K562 (cell line): ENCODE measurements around the gene LRRC19. TPM values are rescaled to one million over a fixed set of nuclear protein-coding genes. Genes with fewer than 3 reads are reported as not detected.

Experiments
- ATAC-seq: fragments of 200-7000 bp; cut with Tn5 transposase; 3 replicates; pipeline ENCODE4 v1.9.1; 2020; ENCODE audit warnings: moderate library complexity
- BruUV-seq: library from RNA; stranded (reverse); fragments of 400-500 nt; replicated peaks from 2 replicates; lab custom pipeline; 2021; lab: Mats Ljungman, UMichigan
- CTCF ChIA-PET: fragments of 300-600 bp; formaldehyde crosslinking; extraction: SDS; loops from one replicate; lab custom pipeline; 2021; ENCODE audit warnings: low intra/inter-chr PET ratio; lab: Yijun Ruan, JAX
- POLR2A ChIA-PET: fragments of 300-600, 350-650 bp; sonication (Branson Sonifier 250); formaldehyde crosslinking; extraction: SDS; loops from one replicate; lab custom pipeline; 2021; ENCODE audit warnings: antibody characterized with exemption, inconsistent platforms; lab: Yijun Ruan, JAX
- DNase-seq, 4 experiments: peaks; one replicate each; pipeline versions ENCODE4 v3.0.0 to v3.0.0-alpha.2; 2011 to 2018; ENCODE audit warnings: low spot score in 3 of 4, mixed read lengths in 3 of 4; ENCODE audit errors: extremely low read depth in 1 of 4
- FAIRE-seq: peaks from 2 replicates; lab custom pipeline; 2011; peaks lifted over from hg19 to GRCh38; lab: Jason Lieb, UNC
- H2AFZ ChIP-seq: 2 replicates; pipeline ENCODE4 v1.6.0; 2011; ENCODE audit warnings: low read depth, low read length, control low read depth, inconsistent platforms
- H3K27ac ChIP-seq: fragments of 200-600 bp; 3 replicates; pipeline ENCODE4 v1.8.0; 2011; ENCODE audit warnings: low read depth, mild to moderate bottlenecking, control low read depth, inconsistent platforms, low read length, moderate library complexity, mixed read lengths; ENCODE audit errors: extremely low read depth
- H3K27me3 ChIP-seq, 2 experiments: fragments of 300-600 bp in 1 of 2; 2 replicates in 1 of 2; 3 replicates in 1 of 2; pipeline versions ENCODE4 v1.6.0 to v1.8.0; 2011; ENCODE audit warnings: inconsistent platforms in 2 of 2, low read length in 2 of 2, mild to moderate bottlenecking in 1 of 2, mixed read lengths in 1 of 2, moderate library complexity in 1 of 2; ENCODE audit not compliant: control insufficient read depth in 2 of 2, insufficient read depth in 2 of 2
- H3K36me3 ChIP-seq: fragments of 300-600 bp; 3 replicates; pipeline ENCODE4 v1.8.0; 2011; ENCODE audit warnings: mild to moderate bottlenecking, low read length, inconsistent platforms; ENCODE audit not compliant: control insufficient read depth, insufficient read depth
- H3K4me1 ChIP-seq, 2 experiments: fragments of 200-600 bp in 1 of 2; replicated peaks in 1 of 2; 2 replicates in 1 of 2; 3 replicates in 1 of 2; pipeline versions ENCODE4 v1.5.1 to v1.8.0; 2011; ENCODE audit warnings: inconsistent platforms in 2 of 2, low read length in 2 of 2, mild to moderate bottlenecking in 1 of 2, mixed read lengths in 1 of 2, moderate library complexity in 1 of 2; ENCODE audit not compliant: control insufficient read depth in 2 of 2, insufficient read depth in 2 of 2
- H3K4me2 ChIP-seq: 2 replicates; pipeline ENCODE4 v1.6.1; 2011; ENCODE audit warnings: low read length, control low read depth, inconsistent platforms, mixed read lengths; ENCODE audit not compliant: insufficient read depth
- H3K4me3 ChIP-seq: fragments of 200-600 bp; sonication (generic), shearing (Covaris generic); 2 replicates; pipeline ENCODE4 v1.5.1; 2016; ENCODE audit warnings: control low read depth, inconsistent platforms
- H3K79me2 ChIP-seq: fragments of 200-600 bp; 3 replicates; pipeline ENCODE4 v1.8.0; 2011; ENCODE audit warnings: low read length, inconsistent platforms; ENCODE audit not compliant: control insufficient read depth, insufficient read depth
- H3K9ac ChIP-seq, 2 experiments: 2 replicates each; pipeline versions ENCODE4 v1.6.0 to v1.6.1; 2011; ENCODE audit warnings: low read depth in 2 of 2, low read length in 2 of 2, control low read depth in 1 of 2, inconsistent platforms in 1 of 2, mild to moderate bottlenecking in 1 of 2, mixed read lengths in 1 of 2; ENCODE audit not compliant: insufficient read depth in 1 of 2
- H3K9me1 ChIP-seq: one replicate; pipeline ENCODE4 v1.6.0; 2011; ENCODE audit warnings: inconsistent platforms, mild to moderate bottlenecking, low read length, moderate library complexity; ENCODE audit not compliant: control insufficient read depth, insufficient read depth
- H3K9me3 ChIP-seq: replicated peaks from 2 replicates; pipeline ENCODE4 v1.5.1; 2011; ENCODE audit warnings: low read depth, low read length, inconsistent platforms; ENCODE audit not compliant: control insufficient read depth, insufficient read depth
- H4K20me1 ChIP-seq: replicated peaks from 2 replicates; pipeline ENCODE4 v1.6.1; 2011; ENCODE audit warnings: low read length, inconsistent platforms, mixed read lengths; ENCODE audit not compliant: control insufficient read depth, insufficient read depth
- BRF1 ChIP-seq: IDR thresholded peaks from 3 replicates; pipeline ENCODE4 v1.6.1; 2011; ENCODE audit warnings: borderline replicate concordance, mild to moderate bottlenecking; ENCODE audit not compliant: insufficient read length; ENCODE audit errors: extremely low read depth
- JUN ChIP-seq, 2 experiments: sonication (generic) in 1 of 2; formaldehyde crosslinking in 1 of 2; IDR thresholded peaks; 2 replicates each; pipeline versions ENCODE4 v1.6.1 to v1.8.0; 2012 to 2022; ENCODE audit warnings: borderline replicate concordance in 2 of 2, mild to moderate bottlenecking in 2 of 2, improper control_type of control experiment in 1 of 2, low read depth in 1 of 2, low read length in 1 of 2, missing genetic modification reagents in 1 of 2
- MECOM ChIP-seq: fragments of 250-450 bp; sonication (Bioruptor Pico); IDR thresholded peaks from 2 replicates; pipeline ENCODE4 v1.8.0; 2022; ENCODE audit warnings: inconsistent platforms
- RAD21 ChIP-seq, 2 experiments: fragments of 250-450 bp in 1 of 2; fragments of 450-650 bp in 1 of 2; sonication (Bioruptor Pico) in 1 of 2; formaldehyde crosslinking in 1 of 2; IDR thresholded peaks in 1 of 2; conservative IDR thresholded peaks in 1 of 2; 2 replicates each; pipeline versions ENCODE4 v1.4.0 to v1.8.0; 2020 to 2022; ENCODE audit warnings: mild to moderate bottlenecking in 2 of 2, moderate library complexity in 1 of 2
- ZNF561 ChIP-seq: fragments of 450-650 bp; formaldehyde crosslinking; conservative IDR thresholded peaks from 2 replicates; pipeline ENCODE4 v1.4.0; 2020; ENCODE audit warnings: mild to moderate bottlenecking, moderate library complexity
- ZNF778 ChIP-seq: fragments of 450-650 bp; formaldehyde crosslinking; IDR thresholded peaks from 2 replicates; pipeline ENCODE4 v1.4.0; 2020; ENCODE audit warnings: mild to moderate bottlenecking, moderate library complexity
- WGBS: fragments of 100-300 bp; shearing (Covaris generic); methylation state at CpG from one replicate; pipeline ENCODE4 v1.1.6; 2016; ENCODE audit warnings: low coverage, mixed read lengths; ENCODE audit not compliant: insufficient coverage; ENCODE audit errors: missing lambda C conversion rate; 5-methylcytosine and 5-hydroxymethylcytosine counted together
- in situ Hi-C: fragments of 300-500 bp; cut with MboI; formaldehyde crosslinking; loops from 4 replicates; pipeline ENCODE4 v1.15.0; 2018; ENCODE audit warnings: inconsistent platforms, mixed read lengths
- intact Hi-C: fragments of 100-400 bp; cut with micrococcal nuclease; formaldehyde crosslinking; loops from 2 replicates; pipeline ENCODE4 v1.14.2; 2022
- polyA plus RNA-seq, 8 experiments: library from polyadenylated mRNA; depleted of rRNA in 4 of 8; stranded (reverse) in 5 of 8; unstranded in 3 of 8; fragments of >200 nt; fragmentation: Nextera tagmentation in 2 of 8; fragmentation: Illumina TruSeq in 1 of 8; extraction: Ambion mirVana in 2 of 8; extraction: Trizol in 1 of 8; gene quantifications; 2 replicates each; pipeline versions ENCODE4 v1.2.1 to v1.2.3, GENCODE V29; 2011 to 2014; ENCODE audit warnings: inconsistent platforms in 1 of 8, missing spikeins in 1 of 8
- total RNA-seq, 7 experiments: library from RNA; depleted of rRNA in 6 of 7; stranded (reverse); fragments of >200 nt in 6 of 7; fragmentation: Illumina TruSeq in 2 of 7; extraction: Trizol in 2 of 7; gene quantifications; 2 replicates each; pipeline versions ENCODE4 v1.2.1 to v1.2.3, GENCODE V29; 2011 to 2021; ENCODE audit warnings: low replicate concordance in 1 of 7
- TF ChIP-seq, protein P1 (sequence below): sonication (generic); formaldehyde crosslinking; IDR thresholded peaks from 2 replicates; pipeline ENCODE4 v1.8.1; 2022; ENCODE audit warnings: missing genetic modification reagents

The LRRC19 gene
- total and polyA plus RNA-seq, 9 of the 15 experiments (the other 6 are each of a cell fraction or from before 2014, with no cell fraction given): not detected

DNA sequence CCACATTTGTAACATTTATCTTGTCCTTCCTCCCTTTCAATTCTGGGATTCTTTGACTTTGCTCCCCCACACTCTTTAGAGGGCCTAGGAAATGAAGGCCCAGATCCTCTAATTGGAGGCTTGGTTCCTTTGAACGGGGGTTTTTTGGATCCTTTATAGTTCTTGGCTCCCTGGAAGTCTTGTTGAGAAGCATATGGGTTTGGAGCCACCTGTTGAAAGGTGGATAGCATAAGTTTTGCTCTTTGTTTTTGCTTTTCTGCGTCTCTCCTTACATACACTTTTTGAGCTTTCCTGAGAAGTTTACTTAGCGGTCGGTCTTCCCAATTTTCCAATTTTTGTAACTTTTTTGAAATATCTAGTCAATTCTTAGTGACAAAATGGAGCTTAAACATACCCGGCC, 31.5 kb downstream of the LRRC19 start:
- H3K4me3 ChIP-seq: no peak overlapping the region
- DNase-seq (no peak), ATAC-seq (no peak), FAIRE-seq (no peak)
- no peaks in the 10 kb centered on the region for H3K79me2 ChIP-seq
- H4K20me1 ChIP-seq: no peaks in the 10 kb centered on the region
- in situ Hi-C loops (loop anchor here (10.0 kb wide), 1 partner anchor 229 kb away; no protein-coding TSS in a partner anchor), intact Hi-C loops (loop anchor here (5.0 kb wide), 1 partner anchor 232 kb away; no protein-coding TSS in a partner anchor)
- no peak overlapping the region for H3K9ac ChIP-seq
- no peaks in the 10 kb centered on the region for H3K9me1 ChIP-seq
- no peaks in the 10 kb centered on the region for H3K27me3 ChIP-seq
- ChIA-PET POLR2A (interaction anchor here (0.6 kb wide), 1 partner anchor 18 kb away, joined by 3 read pairs; no protein-coding TSS in a partner anchor), CTCF (interaction anchor here (0.6 to 0.7 kb wide), 2 partner anchors 115 to 230 kb away, joined by 3 to 5 read pairs; no protein-coding TSS in a partner anchor)
- H3K4me2 ChIP-seq: no peak overlapping the region
- no peak overlapping the region for H3K27ac ChIP-seq
- no peak overlapping the region for H2AFZ ChIP-seq
- H3K36me3 ChIP-seq: no peaks in the 10 kb centered on the region
- H3K9me3 ChIP-seq: no peaks in the 10 kb centered on the region
- WGBS: 81% methylated on average over 4 of the region's 5 CpGs
- H3K4me1 ChIP-seq: no peaks in the 10 kb centered on the region
- no peak for TF ChIP-seq MECOM (CRISPR knock-in tag)
- TF ChIP-seq ZNF561: no peak
- peak in 1 of 2 experiments; percentile 27; a peak in 1 of 4 replicates for TF ChIP-seq RAD21 (CRISPR knock-in tag; conservative IDR thresholded peaks at IDR 0.05 in 1 of 2, IDR thresholded peaks at IDR 0.05 in 1 of 2)
- TF ChIP-seq JUN (IDR thresholded peaks at IDR 0.05; ENCODE audit: borderline replicate concordance, low read depth, low read length): no peak
- no peak for TF ChIP-seq JUN (CRISPR knock-in tag; IDR thresholded peaks at IDR 0.05; ENCODE audit: borderline replicate concordance)
- TF ChIP-seq BRF1: no peak
- TF ChIP-seq ZNF778 (CRISPR knock-in tag): no peak
- TF ChIP-seq, protein P1, sequence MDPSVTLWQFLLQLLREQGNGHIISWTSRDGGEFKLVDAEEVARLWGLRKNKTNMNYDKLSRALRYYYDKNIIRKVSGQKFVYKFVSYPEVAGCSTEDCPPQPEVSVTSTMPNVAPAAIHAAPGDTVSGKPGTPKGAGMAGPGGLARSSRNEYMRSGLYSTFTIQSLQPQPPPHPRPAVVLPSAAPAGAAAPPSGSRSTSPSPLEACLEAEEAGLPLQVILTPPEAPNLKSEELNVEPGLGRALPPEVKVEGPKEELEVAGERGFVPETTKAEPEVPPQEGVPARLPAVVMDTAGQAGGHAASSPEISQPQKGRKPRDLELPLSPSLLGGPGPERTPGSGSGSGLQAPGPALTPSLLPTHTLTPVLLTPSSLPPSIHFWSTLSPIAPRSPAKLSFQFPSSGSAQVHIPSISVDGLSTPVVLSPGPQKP (CRISPR knock-in tag): no peak
- TF ChIP-seq, all 486 proteins: peak for 1
- no TSS peak for BruUV-seq
